HG02938 (cell line): ENCODE results near the gene PLRG1.

Experiments
- ATAC-seq: cut with Tn5 transposase; IDR thresholded peaks from one replicate; pipeline ENCODE4 v1.9.1; 2021; ENCODE audit warnings: mild to moderate bottlenecking, moderate library complexity; ENCODE audit not compliant: unreplicated experiment

The PLRG1 gene

GRCh38 chr4:154521607-154522006, 28.6 kb downstream of the PLRG1 start:
- ATAC-seq = no peak

GRCh38 chr4:154519214-154519613, 31.0 kb downstream of the PLRG1 start:
- ATAC-seq = no peak

- no peak for ATAC-seq
Observed at GRCh38 chr4:154517591-154517990, 32.6 kb downstream of the PLRG1 start.

GRCh38 chr4:154516318-154517029, 33.7 kb downstream of the PLRG1 start:
- ATAC-seq = no peak

GRCh38 chr4:154511981-154512380, 38.2 kb downstream of the PLRG1 start:
- no peak for ATAC-seq

- no peak for ATAC-seq
Observed at GRCh38 chr4:154511548-154511947, 38.7 kb downstream of the PLRG1 start.

- ATAC-seq = no peak
Observed at GRCh38 chr4:154507156-154507555, 43.0 kb downstream of the PLRG1 start.

- ATAC-seq = no peak
Observed at GRCh38 chr4:154506253-154506652, 43.9 kb downstream of the PLRG1 start.

GRCh38 chr4:154503598-154503997, 46.6 kb downstream of the PLRG1 start:
- ATAC-seq = no peak

GRCh38 chr4:154502111-154502510, 48.1 kb downstream of the PLRG1 start:
- ATAC-seq = no peak

GRCh38 chr4:154497889-154498288, 52.3 kb downstream of the PLRG1 start:
- ATAC-seq = no peak

- no peak for ATAC-seq
Observed at GRCh38 chr4:154495867-154496266, 54.3 kb downstream of the PLRG1 start.

GRCh38 chr4:154492288-154492687, 57.9 kb downstream of the PLRG1 start:
- peak; percentile 4 for ATAC-seq

GRCh38 chr4:154491341-154492271, 58.6 kb downstream of the PLRG1 start, which contains the start of gene DCHS2:
DCHS2 (minus strand) TSS chr4:154491799; CDS start chr4:154491355, 444 bp downstream.
- ATAC-seq = peak; percentile 61

- peak; percentile 46 for ATAC-seq
Observed at GRCh38 chr4:154490583-154491340, 59.4 kb downstream of the PLRG1 start.

- ATAC-seq = no peak
Observed at GRCh38 chr4:154490234-154490582, 60.0 kb downstream of the PLRG1 start.

- ATAC-seq = no peak
Observed at GRCh38 chr4:154489558-154490233, 60.5 kb downstream of the PLRG1 start.

GRCh38 chr4:154487145-154487544, 63.1 kb downstream of the PLRG1 start:
- ATAC-seq = no peak

GRCh38 chr4:154485127-154485773, 65.0 kb downstream of the PLRG1 start:
- peak; percentile 99 for ATAC-seq
